ENCODE data around the gene ZNF438.

- TF ChIP-seq, protein P1, sequence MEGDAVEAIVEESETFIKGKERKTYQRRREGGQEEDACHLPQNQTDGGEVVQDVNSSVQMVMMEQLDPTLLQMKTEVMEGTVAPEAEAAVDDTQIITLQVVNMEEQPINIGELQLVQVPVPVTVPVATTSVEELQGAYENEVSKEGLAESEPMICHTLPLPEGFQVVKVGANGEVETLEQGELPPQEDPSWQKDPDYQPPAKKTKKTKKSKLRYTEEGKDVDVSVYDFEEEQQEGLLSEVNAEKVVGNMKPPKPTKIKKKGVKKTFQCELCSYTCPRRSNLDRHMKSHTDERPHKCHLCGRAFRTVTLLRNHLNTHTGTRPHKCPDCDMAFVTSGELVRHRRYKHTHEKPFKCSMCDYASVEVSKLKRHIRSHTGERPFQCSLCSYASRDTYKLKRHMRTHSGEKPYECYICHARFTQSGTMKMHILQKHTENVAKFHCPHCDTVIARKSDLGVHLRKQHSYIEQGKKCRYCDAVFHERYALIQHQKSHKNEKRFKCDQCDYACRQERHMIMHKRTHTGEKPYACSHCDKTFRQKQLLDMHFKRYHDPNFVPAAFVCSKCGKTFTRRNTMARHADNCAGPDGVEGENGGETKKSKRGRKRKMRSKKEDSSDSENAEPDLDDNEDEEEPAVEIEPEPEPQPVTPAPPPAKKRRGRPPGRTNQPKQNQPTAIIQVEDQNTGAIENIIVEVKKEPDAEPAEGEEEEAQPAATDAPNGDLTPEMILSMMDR (IDR thresholded peaks at IDR 0.05; ENCODE audit: borderline replicate concordance, extremely low read depth, low read length, poor library complexity, severe bottlenecking): no peak
- TF ChIP-seq EZH2 (IDR thresholded peaks at IDR 0.05; ENCODE audit: borderline replicate concordance, low read depth, low read length, severe bottlenecking): no peak
Measured at GRCh38 chr10:31014161-31014875, 17.3 kb downstream of the ZNF438 start.
